ENCODE results near the gene AK2.

AK2 gene

GRCh38 chr1:32964461-32965250, 72.0 kb downstream of the AK2 start, which contains the start of gene RNF19B:
RNF19B (minus strand) TSS chr1:32964809; CDS start chr1:32964685, 124 bp downstream.
- Histone ChIP-seq H2AK5ac (ENCODE audit: low read length) (no peak within 1 kb of the TSS), H2BK120ac (ENCODE audit: low read depth, low read length) (no peak within 1 kb of the TSS), H3K9ac (ENCODE audit: low read length) (peak within 1 kb of the TSS; percentile 81), H3K79me2 (ENCODE audit: control insufficient read depth, insufficient read depth, low read length) (peaks cover 5% of the 10 kb centered on the region), H4K5ac (ENCODE audit: low read length) (no peak within 1 kb of the TSS), H3K23ac (ENCODE audit: low read length) (no peak within 1 kb of the TSS), H3K79me1 (ENCODE audit: low read length) (peaks cover 6% of the 10 kb centered on the region), H2BK5ac (ENCODE audit: low read length) (no peak within 1 kb of the TSS), H3K18ac (ENCODE audit: low read length) (peak within 1 kb of the TSS; percentile 69), H3K36me3 (ENCODE audit: control insufficient read depth, insufficient read depth, low read length) (no peaks in the 10 kb centered on the region), H3K56ac (ENCODE audit: low read length) (peak within 1 kb of the TSS; percentile 91), H3K4me1 (ENCODE audit: control insufficient read depth, low read depth, low read length) (peaks cover 2% of the 10 kb centered on the region), H3K4me2 (ENCODE audit: low read length) (peak within 1 kb of the TSS; percentile 92), H4K8ac (ENCODE audit: low read depth, low read length) (no peak within 1 kb of the TSS), H3K27ac (ENCODE audit: low read depth, low read length) (peak within 1 kb of the TSS; percentile 68), H3K27me3 (ENCODE audit: insufficient read depth, low read length, poor library complexity) (no peaks in the 10 kb centered on the region), H3K4ac (ENCODE audit: low read depth, low read length) (no peak within 1 kb of the TSS), H2BK15ac (replicated peaks; ENCODE audit: low read depth) (no peak within 1 kb of the TSS), H3K4me3 (ENCODE audit: low read length) (peak within 1 kb of the TSS; percentile 73)
- WGBS (ENCODE audit: extremely low coverage, insufficient coverage, low lambda C conversion rate): no CpG with 5 or more reads among the region's 83 CpGs
- DNase-seq: peak; percentile 96

DNA sequence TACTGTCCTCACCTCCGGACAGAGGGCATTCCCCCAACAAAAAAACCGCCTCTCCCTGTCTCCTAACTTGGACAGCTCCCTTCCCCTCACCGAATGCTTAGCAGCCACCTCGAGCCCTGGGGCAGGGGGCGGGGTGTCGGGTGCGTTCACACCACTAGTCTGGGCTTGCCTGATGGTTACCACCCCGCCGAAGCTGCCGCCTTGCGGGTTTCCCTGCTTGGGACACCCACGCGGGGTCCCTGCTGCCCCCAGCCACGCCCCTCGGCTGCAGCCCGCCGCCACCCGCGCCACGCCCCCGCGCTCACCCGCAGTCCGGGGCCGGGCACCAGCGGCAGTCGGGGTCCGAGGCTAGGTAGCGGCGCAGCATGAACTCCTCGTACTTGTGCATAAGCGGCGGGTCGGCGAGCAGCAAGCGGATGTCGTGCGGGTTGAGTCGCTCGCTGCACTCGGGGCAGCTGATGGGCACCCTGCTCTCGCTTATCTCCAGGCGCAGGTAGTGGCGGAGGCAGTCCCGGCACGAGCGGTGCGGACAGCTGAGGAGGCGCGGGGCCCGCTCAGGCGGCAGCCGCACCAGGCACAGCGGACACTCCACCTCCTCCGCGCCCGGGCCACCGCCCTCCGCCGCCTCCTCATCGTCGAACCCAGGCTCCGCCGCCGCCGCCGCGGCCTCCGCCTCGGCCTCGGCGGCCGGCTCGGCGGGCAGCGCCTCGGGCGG, 72.8 kb downstream of the AK2 start:
- H3K4me1 ChIP-seq (ENCODE audit: control insufficient read depth, low read depth, low read length): peaks cover 2% of the 10 kb centered on the region
- peak overlapping the region; percentile 73 for H3K4me3 ChIP-seq (ENCODE audit: low read length)
- peak overlapping the region; percentile 69 for H3K18ac ChIP-seq (ENCODE audit: low read length)
- peak overlapping the region; percentile 81 for H3K9ac ChIP-seq (ENCODE audit: low read length)
- H3K27ac ChIP-seq (ENCODE audit: low read depth, low read length): peak overlapping the region; percentile 7
- no peak overlapping the region for H2BK5ac ChIP-seq (ENCODE audit: low read length)
- H3K79me2 ChIP-seq (ENCODE audit: control insufficient read depth, insufficient read depth, low read length): peaks cover 6% of the 10 kb centered on the region
- no CpG with 5 or more reads among the region's 78 CpGs for WGBS (ENCODE audit: extremely low coverage, insufficient coverage, low lambda C conversion rate)
- H3K27me3 ChIP-seq (ENCODE audit: insufficient read depth, low read length, poor library complexity): no peaks in the 10 kb centered on the region
- H3K23ac ChIP-seq (ENCODE audit: low read length): no peak overlapping the region
- H3K4ac ChIP-seq (ENCODE audit: low read depth, low read length): no peak overlapping the region
- H2AK5ac ChIP-seq (ENCODE audit: low read length): no peak overlapping the region
- H3K4me2 ChIP-seq (ENCODE audit: low read length): peak overlapping the region; percentile 92
- H4K5ac ChIP-seq (ENCODE audit: low read length): no peak overlapping the region
- H3K56ac ChIP-seq (ENCODE audit: low read length): peak overlapping the region; percentile 91
- peak; percentile 89 for DNase-seq
- H3K79me1 ChIP-seq (ENCODE audit: low read length): peaks cover 7% of the 10 kb centered on the region
- H2BK15ac ChIP-seq (replicated peaks; ENCODE audit: low read depth): no peak overlapping the region
- no peak overlapping the region for H4K8ac ChIP-seq (ENCODE audit: low read depth, low read length)
- H3K36me3 ChIP-seq (ENCODE audit: control insufficient read depth, insufficient read depth, low read length): no peaks in the 10 kb centered on the region
- H2BK120ac ChIP-seq (ENCODE audit: low read depth, low read length): no peak overlapping the region

DNA sequence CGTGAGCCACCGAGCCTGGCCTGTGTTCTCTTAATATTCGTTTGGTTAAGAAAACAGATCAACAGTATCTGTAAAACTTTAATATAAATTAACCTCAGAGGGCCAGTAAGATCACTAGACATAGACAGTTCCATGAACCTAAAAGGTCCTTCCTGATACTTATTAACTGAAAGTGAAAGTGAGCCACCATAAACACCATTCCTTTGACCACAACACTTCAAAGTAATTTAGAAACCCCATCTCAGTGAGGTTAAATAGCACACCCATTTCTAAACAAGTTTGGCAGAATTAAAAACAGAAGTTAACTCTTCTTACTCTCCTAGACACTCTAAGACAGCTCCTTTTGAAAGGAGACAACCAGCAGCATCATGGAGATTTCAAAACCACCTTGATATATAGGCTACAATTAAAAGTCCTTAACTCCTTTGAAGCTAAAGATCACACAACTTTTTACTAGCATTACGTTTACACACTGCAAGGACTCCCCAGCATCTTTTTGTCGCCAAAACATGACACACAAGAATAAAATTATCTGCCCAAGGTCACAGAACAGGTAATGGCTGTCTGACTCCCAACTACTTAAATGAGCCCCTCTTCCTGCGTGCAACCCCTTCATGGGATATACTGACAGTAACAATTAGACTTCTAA, 74.3 kb downstream of the AK2 start:
- H2BK15ac ChIP-seq (replicated peaks; ENCODE audit: low read depth): no peak overlapping the region
- peaks cover 9% of the 10 kb centered on the region for H3K79me1 ChIP-seq (ENCODE audit: low read length)
- no peak overlapping the region for H3K18ac ChIP-seq (ENCODE audit: low read length)
- no peak overlapping the region for H3K4me3 ChIP-seq (ENCODE audit: low read length)
- H3K4me2 ChIP-seq (ENCODE audit: low read length): no peak overlapping the region
- no peak for DNase-seq
- no peak overlapping the region for H2AK5ac ChIP-seq (ENCODE audit: low read length)
- no peak overlapping the region for H2BK5ac ChIP-seq (ENCODE audit: low read length)
- H3K27ac ChIP-seq (ENCODE audit: low read depth, low read length): no peak overlapping the region
- H3K79me2 ChIP-seq (ENCODE audit: control insufficient read depth, insufficient read depth, low read length): peaks cover 8% of the 10 kb centered on the region
- H3K56ac ChIP-seq (ENCODE audit: low read length): no peak overlapping the region
- no peaks in the 10 kb centered on the region for H3K27me3 ChIP-seq (ENCODE audit: insufficient read depth, low read length, poor library complexity)
- H3K36me3 ChIP-seq (ENCODE audit: control insufficient read depth, insufficient read depth, low read length): no peaks in the 10 kb centered on the region
- no CpG with 5 or more reads among the region's 6 CpGs for WGBS (ENCODE audit: extremely low coverage, insufficient coverage, low lambda C conversion rate)
- no peak overlapping the region for H2BK120ac ChIP-seq (ENCODE audit: low read depth, low read length)
- no peak overlapping the region for H3K4ac ChIP-seq (ENCODE audit: low read depth, low read length)
- H3K9ac ChIP-seq (ENCODE audit: low read length): no peak overlapping the region
- H4K5ac ChIP-seq (ENCODE audit: low read length): no peak overlapping the region
- H4K8ac ChIP-seq (ENCODE audit: low read depth, low read length): no peak overlapping the region
- H3K4me1 ChIP-seq (ENCODE audit: control insufficient read depth, low read depth, low read length): peaks cover 2% of the 10 kb centered on the region
- H3K23ac ChIP-seq (ENCODE audit: low read length): no peak overlapping the region

GRCh38 chr1:32960819-32961355, 75.8 kb downstream of the AK2 start:
- H3K36me3 ChIP-seq (ENCODE audit: control insufficient read depth, insufficient read depth, low read length): no peaks in the 10 kb centered on the region
- H3K27ac ChIP-seq (ENCODE audit: low read depth, low read length): no peak overlapping the region
- H2BK5ac ChIP-seq (ENCODE audit: low read length): no peak overlapping the region
- no peak overlapping the region for H2BK15ac ChIP-seq (replicated peaks; ENCODE audit: low read depth)
- no peak overlapping the region for H2BK120ac ChIP-seq (ENCODE audit: low read depth, low read length)
- no peak overlapping the region for H4K8ac ChIP-seq (ENCODE audit: low read depth, low read length)
- H3K9ac ChIP-seq (ENCODE audit: low read length): no peak overlapping the region
- H3K4me1 ChIP-seq (ENCODE audit: control insufficient read depth, low read depth, low read length): peaks cover 2% of the 10 kb centered on the region
- H3K79me2 ChIP-seq (ENCODE audit: control insufficient read depth, insufficient read depth, low read length): peaks cover 8% of the 10 kb centered on the region
- H3K56ac ChIP-seq (ENCODE audit: low read length): no peak overlapping the region
- no peak overlapping the region for H3K4ac ChIP-seq (ENCODE audit: low read depth, low read length)
- H4K5ac ChIP-seq (ENCODE audit: low read length): no peak overlapping the region
- H2AK5ac ChIP-seq (ENCODE audit: low read length): no peak overlapping the region
- no peak overlapping the region for H3K4me2 ChIP-seq (ENCODE audit: low read length)
- no peaks in the 10 kb centered on the region for H3K27me3 ChIP-seq (ENCODE audit: insufficient read depth, low read length, poor library complexity)
- H3K79me1 ChIP-seq (ENCODE audit: low read length): peaks cover 13% of the 10 kb centered on the region
- no peak overlapping the region for H3K18ac ChIP-seq (ENCODE audit: low read length)
- DNase-seq: no peak
- no peak overlapping the region for H3K23ac ChIP-seq (ENCODE audit: low read length)
- WGBS (ENCODE audit: extremely low coverage, insufficient coverage, low lambda C conversion rate): no CpG with 5 or more reads among the region's 8 CpGs
- H3K4me3 ChIP-seq (ENCODE audit: low read length): no peak overlapping the region

DNA sequence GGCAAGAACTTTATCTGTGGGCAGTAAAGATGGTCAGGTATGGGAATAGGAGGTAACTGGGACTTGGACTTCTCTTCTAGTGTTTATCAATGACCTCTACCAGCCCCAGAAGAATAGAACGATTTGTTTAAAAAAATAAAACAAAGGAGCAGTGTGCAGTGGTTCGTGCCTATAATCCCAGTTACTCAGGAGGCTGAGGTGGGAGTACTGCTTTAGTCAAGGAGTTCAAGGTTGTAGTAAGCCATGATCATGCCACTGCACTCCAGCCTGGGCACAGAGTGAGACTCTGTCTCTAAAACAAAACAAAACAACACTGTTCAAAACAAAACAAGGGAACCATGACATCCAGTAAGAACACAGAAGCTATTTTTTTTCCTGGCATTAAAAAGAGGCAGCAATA, 76.3 kb downstream of the AK2 start:
- Histone ChIP-seq H3K23ac (ENCODE audit: low read length) (no peak overlapping the region), H3K4me1 (ENCODE audit: control insufficient read depth, low read depth, low read length) (peaks cover 2% of the 10 kb centered on the region), H2BK120ac (ENCODE audit: low read depth, low read length) (no peak overlapping the region), H4K8ac (ENCODE audit: low read depth, low read length) (no peak overlapping the region), H3K4me2 (ENCODE audit: low read length) (no peak overlapping the region), H2AK5ac (ENCODE audit: low read length) (no peak overlapping the region), H3K27me3 (ENCODE audit: insufficient read depth, low read length, poor library complexity) (no peaks in the 10 kb centered on the region), H2BK15ac (replicated peaks; ENCODE audit: low read depth) (no peak overlapping the region), H2BK5ac (ENCODE audit: low read length) (no peak overlapping the region), H4K5ac (ENCODE audit: low read length) (no peak overlapping the region), H3K79me2 (ENCODE audit: control insufficient read depth, insufficient read depth, low read length) (peaks cover 8% of the 10 kb centered on the region), H3K79me1 (ENCODE audit: low read length) (peaks cover 13% of the 10 kb centered on the region), H3K4me3 (ENCODE audit: low read length) (no peak overlapping the region), H3K4ac (ENCODE audit: low read depth, low read length) (no peak overlapping the region), H3K9ac (ENCODE audit: low read length) (no peak overlapping the region), H3K27ac (ENCODE audit: low read depth, low read length) (no peak overlapping the region), H3K56ac (ENCODE audit: low read length) (no peak overlapping the region), H3K18ac (ENCODE audit: low read length) (no peak overlapping the region), H3K36me3 (ENCODE audit: control insufficient read depth, insufficient read depth, low read length) (no peaks in the 10 kb centered on the region)
- DNase-seq: no peak
- no CpG with 5 or more reads among the region's 2 CpGs for WGBS (ENCODE audit: extremely low coverage, insufficient coverage, low lambda C conversion rate)

Measured in mesendoderm (in vitro differentiated cells).